OCI-LY1 (cell line): ENCODE data around the gene CFAP77.

Source experiments
- H2AFZ ChIP-seq: fragments of 200-600 bp; sonication (generic), shearing (Covaris generic); 2 replicates; pipeline ENCODE4 v1.6.0; 2014; ENCODE audit warnings: antibody characterized with exemption, mild to moderate bottlenecking, low read length
- H3F3A ChIP-seq: fragments of 200-600 bp; sonication (generic), shearing (Covaris generic); 2 replicates; pipeline ENCODE4 v1.6.0; 2014; ENCODE audit warnings: mild to moderate bottlenecking, antibody characterized with exemption, low read length, moderate library complexity; ENCODE audit not compliant: insufficient read depth
- H3K27ac ChIP-seq: fragments of 200-600 bp; sonication (generic); 2 replicates; pipeline ENCODE4 v1.5.1; 2014; ENCODE audit warnings: low read length, mixed run types, mild to moderate bottlenecking, low read depth; ENCODE audit not compliant: poor library complexity, severe bottlenecking
- H3K27me3 ChIP-seq: fragments of 200-600 bp; sonication (generic); 2 replicates; pipeline ENCODE4 v1.6.0; 2014; ENCODE audit warnings: antibody characterized with exemption, mild to moderate bottlenecking, low read length, moderate library complexity; ENCODE audit not compliant: insufficient read depth
- H3K36me3 ChIP-seq: fragments of 200-600 bp; sonication (generic); 2 replicates; pipeline ENCODE4 v1.6.1; 2014; ENCODE audit warnings: mild to moderate bottlenecking, antibody characterized with exemption, low read length, moderate library complexity, mixed read lengths; ENCODE audit not compliant: insufficient read depth
- H3K4me1 ChIP-seq: fragments of 200-600 bp; sonication (generic); 2 replicates; pipeline ENCODE4 v1.5.1; 2014; ENCODE audit warnings: mild to moderate bottlenecking, low read length, moderate library complexity; ENCODE audit not compliant: insufficient read depth, severe bottlenecking
- H3K4me2 ChIP-seq: fragments of 200-600 bp; sonication (generic), shearing (Covaris generic); 2 replicates; pipeline ENCODE4 v1.6.1; 2014; ENCODE audit warnings: low read length
- H3K4me3 ChIP-seq: fragments of 200-600 bp; sonication (generic); 2 replicates; pipeline ENCODE4 v1.5.1; 2014; ENCODE audit warnings: low read length, low read depth, mild to moderate bottlenecking, mixed read lengths; ENCODE audit not compliant: poor library complexity, severe bottlenecking
- H3K79me2 ChIP-seq: fragments of 200-600 bp; shearing (Covaris generic); 2 replicates; pipeline ENCODE4 v1.6.1; 2016; ENCODE audit warnings: mixed run types, low read length, mixed read lengths; ENCODE audit not compliant: insufficient read depth
- H3K9ac ChIP-seq: fragments of 200-600 bp; sonication (generic), shearing (Covaris generic); 2 replicates; pipeline ENCODE4 v1.6.1; 2014; ENCODE audit warnings: mild to moderate bottlenecking, low read length, mixed read lengths
- H3K9me2 ChIP-seq: fragments of 200-600 bp; sonication (generic), shearing (Covaris generic); 2 replicates; pipeline ENCODE4 v1.6.1; 2014; ENCODE audit warnings: low read depth, mild to moderate bottlenecking, low read length, mixed read lengths
- H3K9me3 ChIP-seq: fragments of 200-600 bp; shearing (Covaris generic); 2 replicates; pipeline ENCODE4 v1.6.1; 2014; ENCODE audit warnings: low read length, mixed read lengths
- H4K20me1 ChIP-seq: fragments of 200-600 bp; sonication (generic), shearing (Covaris generic); 2 replicates; pipeline ENCODE4 v1.6.0; 2016; ENCODE audit warnings: mild to moderate bottlenecking, low read length; ENCODE audit not compliant: insufficient read depth
- CTCF ChIP-seq: fragments of 200-600 bp; sonication (generic), shearing (Covaris generic); IDR thresholded peaks from 2 replicates; pipeline ENCODE4 v1.5.1; 2017; ENCODE audit warnings: mild to moderate bottlenecking, antibody characterized with exemption, low read length, moderate library complexity, mixed read lengths
- EZH2 ChIP-seq: fragments of 200-600 bp; sonication (generic), shearing (Covaris generic); IDR thresholded peaks from 2 replicates; pipeline ENCODE4 v1.8.0; 2017; ENCODE audit warnings: borderline replicate concordance, mixed run types, mild to moderate bottlenecking, antibody characterized with exemption, low read length, moderate library complexity, mixed read lengths

CFAP77 gene

GRCh38 chr9:132555528-132555927 is 145.5 kb downstream of the CFAP77 start:
- no peaks in the 10 kb centered on the region for H3K9me2 ChIP-seq
- no peaks in the 10 kb centered on the region for H3K9me3 ChIP-seq
- peaks cover 9% of the 10 kb centered on the region; the same call in 1 of the 2 replicates for H3K27me3 ChIP-seq
- no peak overlapping the region for H2AFZ ChIP-seq
- H3K4me3 ChIP-seq, result no peak overlapping the region
- H3K79me2 ChIP-seq, result no peaks in the 10 kb centered on the region
- H3F3A ChIP-seq, result no peaks in the 10 kb centered on the region
- no peak overlapping the region for H3K4me2 ChIP-seq
- H3K9ac ChIP-seq, result no peak overlapping the region
- H3K36me3 ChIP-seq, result no peaks in the 10 kb centered on the region; the same call in 1 of the 2 replicates
- no peak overlapping the region for H3K27ac ChIP-seq
- H3K4me1 ChIP-seq, result no peaks in the 10 kb centered on the region
- no peaks in the 10 kb centered on the region for H4K20me1 ChIP-seq
- TF ChIP-seq CTCF, result no peak
- TF ChIP-seq EZH2, result no peak

- no peaks in the 10 kb centered on the region for H3F3A ChIP-seq
- H3K9me3 ChIP-seq, result no peaks in the 10 kb centered on the region
- H3K4me3 ChIP-seq, result no peak overlapping the region
- H4K20me1 ChIP-seq, result no peaks in the 10 kb centered on the region
- no peaks in the 10 kb centered on the region; the same call in 1 of the 2 replicates for H3K36me3 ChIP-seq
- H3K79me2 ChIP-seq, result no peaks in the 10 kb centered on the region
- no peak overlapping the region for H2AFZ ChIP-seq
- no peaks in the 10 kb centered on the region for H3K9me2 ChIP-seq
- no peak for TF ChIP-seq CTCF
- TF ChIP-seq EZH2, result no peak
- H3K4me1 ChIP-seq, result no peaks in the 10 kb centered on the region
- no peak overlapping the region for H3K9ac ChIP-seq
- no peak overlapping the region for H3K4me2 ChIP-seq
- no peak overlapping the region for H3K27ac ChIP-seq
- H3K27me3 ChIP-seq, result peaks cover 9% of the 10 kb centered on the region; the same call in 1 of the 2 replicates
Measured at GRCh38 chr9:132556235-132556634, 146.2 kb downstream of the CFAP77 start.

- Histone ChIP-seq H3K27ac (no peak overlapping the region), H4K20me1 (no peaks in the 10 kb centered on the region), H3K27me3 (peaks cover 11% of the 10 kb centered on the region; the same call in 1 of the 2 replicates), H3K4me1 (no peaks in the 10 kb centered on the region), H3K36me3 (no peaks in the 10 kb centered on the region; the same call in 1 of the 2 replicates), H3K4me2 (no peak overlapping the region), H2AFZ (no peak overlapping the region), H3K9ac (no peak overlapping the region), H3F3A (no peaks in the 10 kb centered on the region), H3K9me2 (no peaks in the 10 kb centered on the region), H3K79me2 (no peaks in the 10 kb centered on the region), H3K4me3 (no peak overlapping the region), H3K9me3 (no peaks in the 10 kb centered on the region)
- TF ChIP-seq CTCF (no peak), EZH2 (no peak)
Measured at GRCh38 chr9:132556714-132557113, 146.7 kb downstream of the CFAP77 start.
